GM18520 (cell line): ENCODE results near the gene ABHD17B.

Experiments used
- ATAC-seq: cut with Tn5 transposase; IDR thresholded peaks from one replicate; pipeline ENCODE4 v1.9.1; 2021; ENCODE audit not compliant: unreplicated experiment

Gene ABHD17B

GRCh38 chr9:71879644-71880174 lies 31.3 kb downstream of the ABHD17B start:
- ATAC-seq: no peak

GRCh38 chr9:71878327-71879274 lies 32.4 kb downstream of the ABHD17B start:
- ATAC-seq: no peak

- ATAC-seq: no peak
Measured at GRCh38 chr9:71876829-71877228, 34.2 kb downstream of the ABHD17B start.

GRCh38 chr9:71876106-71876505 lies 34.9 kb downstream of the ABHD17B start:
- no peak for ATAC-seq

GRCh38 chr9:71875345-71875744 lies 35.6 kb downstream of the ABHD17B start:
- no peak for ATAC-seq

GRCh38 chr9:71863631-71864030 lies 47.4 kb downstream of the ABHD17B start:
- ATAC-seq: no peak

- ATAC-seq: no peak
Measured at GRCh38 chr9:71861618-71862017, 49.4 kb downstream of the ABHD17B start.

- no peak for ATAC-seq
Measured at GRCh38 chr9:71859939-71860338, 51.1 kb downstream of the ABHD17B start.

- peak; percentile 74 for ATAC-seq
Measured at GRCh38 chr9:71858812-71859211, 52.2 kb downstream of the ABHD17B start.

GRCh38 chr9:71858102-71858798 lies 52.7 kb downstream of the ABHD17B start:
- no peak for ATAC-seq

GRCh38 chr9:71857159-71857558 lies 53.8 kb downstream of the ABHD17B start:
- no peak for ATAC-seq

GRCh38 chr9:71854811-71855210 lies 56.2 kb downstream of the ABHD17B start:
- ATAC-seq: no peak

GRCh38 chr9:71853084-71853483 lies 57.9 kb downstream of the ABHD17B start:
- no peak for ATAC-seq

- ATAC-seq: no peak
Measured at GRCh38 chr9:71850996-71851395, 60.0 kb downstream of the ABHD17B start.

GRCh38 chr9:71847892-71848291 lies 63.1 kb downstream of the ABHD17B start:
- ATAC-seq: no peak

GRCh38 chr9:71844808-71845207 lies 66.2 kb downstream of the ABHD17B start:
- ATAC-seq: no peak

- ATAC-seq: no peak
Measured at GRCh38 chr9:71839668-71840067, 71.3 kb downstream of the ABHD17B start.

GRCh38 chr9:71835596-71835995 lies 75.4 kb downstream of the ABHD17B start:
- no peak for ATAC-seq

GRCh38 chr9:71830929-71831328 lies 80.1 kb downstream of the ABHD17B start:
- ATAC-seq: no peak

GRCh38 chr9:71830153-71830552 lies 80.8 kb downstream of the ABHD17B start:
- no peak for ATAC-seq

- no peak for ATAC-seq
Measured at GRCh38 chr9:71826279-71826678, 84.7 kb downstream of the ABHD17B start.

- no peak for ATAC-seq
Measured at GRCh38 chr9:71824257-71824656, 86.7 kb downstream of the ABHD17B start.
